T-helper 22 cell (primary cell): ENCODE data around the gene STARD9.
"Not testable (repeated sequence)": the region's sequence is repeated elsewhere in the genome, so short reads cannot be mapped to it uniquely, and the experiment has no call there.

ENCODE experiments used
- DNase-seq: peaks from one replicate; pipeline ENCODE4 v3.0.0-alpha.2; 2020; ENCODE audit warnings: low read depth

STARD9 gene

GRCh38 chr15:42590619-42591237 is 15.3 kb downstream of the STARD9 start:
- no peak for DNase-seq

DNA sequence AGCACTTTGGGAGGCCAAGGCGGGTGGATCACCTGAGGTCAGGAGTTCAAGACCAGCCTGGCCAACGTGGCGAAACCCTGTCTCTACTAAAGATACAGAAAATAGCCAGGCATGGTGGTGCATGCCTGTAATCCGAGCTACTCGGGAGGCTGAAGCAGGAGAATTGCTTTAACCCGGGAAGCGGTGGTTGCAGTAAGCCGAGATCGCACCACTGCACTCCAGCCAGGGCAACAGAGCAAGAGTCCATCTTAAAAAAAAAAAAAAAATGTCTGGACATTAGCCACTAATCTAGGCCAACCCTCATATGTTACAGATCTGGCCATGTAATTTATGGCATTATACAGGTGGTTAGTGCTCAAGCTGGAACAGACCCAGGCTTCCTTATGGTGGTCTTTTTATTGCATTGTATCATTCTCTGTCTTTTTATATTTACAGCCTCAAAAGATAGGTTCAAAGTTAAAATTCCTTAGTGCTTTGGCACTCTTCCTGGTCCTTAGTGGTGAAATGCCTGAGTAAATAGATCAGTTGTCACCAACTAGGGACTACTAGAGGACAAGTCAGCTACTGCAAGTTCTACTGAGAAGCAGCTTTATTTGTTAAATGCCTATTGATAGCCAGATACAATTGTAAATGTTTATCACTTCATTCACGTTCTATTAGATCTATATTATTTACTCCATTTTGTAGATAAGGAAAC is 16.0 kb downstream of the STARD9 start:
- DNase-seq: no peak

DNA sequence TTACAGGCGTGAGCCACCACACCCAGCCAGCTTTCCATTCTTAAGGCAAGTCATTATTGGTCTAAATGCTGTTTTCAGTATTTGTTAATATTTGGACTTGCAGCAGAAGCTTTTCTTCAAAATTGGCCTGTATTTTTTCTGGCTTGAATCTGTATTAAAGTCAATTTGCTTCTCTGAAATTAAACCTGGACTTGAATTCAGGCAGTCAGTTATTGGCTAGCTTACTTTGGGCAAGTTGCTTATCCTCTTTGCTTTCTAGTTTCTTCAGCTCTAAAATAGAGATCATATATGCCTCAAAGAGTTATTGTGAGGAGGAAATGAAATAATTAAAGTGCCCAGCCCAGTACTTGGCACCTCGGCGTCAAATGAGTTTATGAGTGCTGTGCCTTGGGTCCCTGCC is 17.3 kb downstream of the STARD9 start:
- no peak for DNase-seq

DNA sequence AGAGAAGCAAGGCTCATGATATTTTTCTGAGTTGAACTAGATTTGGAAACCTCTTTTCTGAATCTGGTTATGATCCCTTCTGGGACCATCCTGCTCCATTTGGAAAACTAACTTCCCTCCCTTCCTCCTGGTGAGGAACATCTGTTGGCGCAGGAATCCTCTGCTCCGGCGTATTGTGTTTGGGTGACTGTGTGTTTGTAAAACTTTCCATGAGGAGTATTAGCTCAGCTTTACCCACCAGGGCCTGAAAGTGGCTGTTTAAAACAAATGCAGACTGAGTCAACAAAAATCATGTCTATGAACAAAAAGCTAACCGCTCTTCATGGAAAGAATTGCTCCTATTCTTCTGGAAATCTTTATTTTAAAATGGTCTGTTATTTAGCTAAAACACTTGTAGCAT is 17.7 kb downstream of the STARD9 start:
- no peak for DNase-seq

- DNase-seq: no peak
Measured at GRCh38 chr15:42594095-42594494, 18.7 kb downstream of the STARD9 start.

DNA sequence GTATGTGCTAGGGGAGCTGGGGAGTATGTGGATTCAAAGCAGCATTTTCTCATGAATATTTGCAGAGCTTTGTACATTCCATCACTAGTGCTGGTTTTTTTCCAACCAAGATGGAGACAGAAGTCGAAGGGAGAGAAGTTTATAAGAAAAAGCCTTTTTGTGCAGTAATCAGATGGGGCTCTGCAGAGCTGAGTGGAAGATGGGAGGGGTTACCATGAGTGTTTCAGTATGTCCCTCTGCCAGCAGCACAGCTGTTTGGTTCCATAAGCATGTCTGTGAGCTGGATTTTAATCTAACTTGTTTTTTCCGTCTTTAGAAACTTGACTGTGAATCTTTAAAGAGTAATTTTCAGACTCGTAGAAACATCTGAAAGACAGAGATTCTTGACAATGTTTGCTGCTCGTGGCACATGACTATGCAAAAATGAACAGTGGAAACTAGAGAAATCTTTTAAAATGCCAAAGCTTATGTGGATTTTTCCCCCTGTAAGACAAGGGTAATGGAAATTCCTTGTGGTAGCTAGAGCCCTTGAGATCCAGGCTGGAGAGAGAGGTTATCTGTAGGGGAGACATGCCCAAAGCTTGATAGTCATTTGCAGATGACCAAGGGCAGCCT is 20.3 kb downstream of the STARD9 start:
- no peak for DNase-seq

DNA sequence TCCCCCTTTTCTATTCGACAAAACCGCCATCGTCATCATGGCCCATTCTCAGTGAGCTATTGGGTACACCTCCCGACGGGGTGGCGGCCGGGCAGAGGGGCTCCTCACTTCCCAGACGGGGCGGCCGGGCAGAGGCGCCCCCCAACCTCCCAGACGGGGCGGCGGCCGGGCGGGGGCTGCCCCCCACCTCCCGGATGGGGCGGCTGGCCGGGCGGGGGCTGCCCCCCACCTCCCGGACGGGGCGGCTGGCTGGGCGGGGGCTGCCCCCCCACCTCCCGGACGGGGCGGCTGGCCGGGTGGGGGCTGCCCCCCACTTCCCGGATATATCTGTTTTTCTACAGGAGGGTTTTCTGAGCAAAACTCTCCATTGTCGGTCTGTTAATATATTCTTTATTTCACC is 25.9 kb downstream of the STARD9 start:
- DNase-seq: not testable (repeated sequence)

- no peak for DNase-seq
Measured at GRCh38 chr15:42602501-42602900, 27.1 kb downstream of the STARD9 start.

- no peak for DNase-seq
Measured at GRCh38 chr15:42603978-42604377, 28.6 kb downstream of the STARD9 start.

DNA sequence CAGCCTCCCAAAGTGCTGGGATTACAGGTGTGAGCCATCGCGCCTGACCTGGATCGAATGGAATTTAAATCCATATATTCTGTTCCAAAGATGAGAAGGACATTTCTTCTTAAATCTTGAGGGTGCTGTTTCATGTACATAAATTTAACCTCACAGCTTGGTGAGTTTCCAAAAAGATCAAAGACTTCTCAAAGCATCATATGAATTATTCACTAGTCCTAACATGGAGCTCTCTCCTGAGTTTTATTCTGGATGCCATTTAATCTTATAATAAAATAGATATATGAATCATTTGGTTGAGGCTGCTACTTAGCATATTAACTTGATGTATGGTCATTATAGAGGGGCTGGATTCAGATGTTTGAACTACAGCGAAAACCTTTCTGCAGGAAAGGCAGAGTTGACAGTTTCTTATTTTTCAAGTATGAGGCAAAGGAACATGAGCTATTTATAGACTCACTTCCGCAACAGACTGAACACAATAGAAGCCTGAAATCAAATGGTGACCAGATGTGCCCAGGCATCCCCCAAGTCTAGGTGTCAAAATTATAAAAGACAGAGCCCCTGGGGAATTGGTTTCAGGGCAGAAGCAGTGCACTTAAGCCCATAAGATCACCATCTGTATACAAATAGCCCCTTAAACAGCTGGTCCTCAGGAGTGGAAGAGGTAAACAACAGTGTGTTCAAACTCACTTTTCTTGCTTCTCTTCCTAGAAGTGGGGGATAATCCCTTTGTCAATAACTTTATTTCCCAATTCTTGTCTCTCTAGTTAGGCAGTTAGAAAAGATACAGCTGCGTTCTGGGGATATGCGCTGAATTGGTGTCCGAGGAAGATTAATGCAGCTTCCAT is 29.7 kb downstream of the STARD9 start:
- DNase-seq: no peak

- no peak for DNase-seq
Measured at GRCh38 chr15:42605796-42606195, 30.4 kb downstream of the STARD9 start.

DNA sequence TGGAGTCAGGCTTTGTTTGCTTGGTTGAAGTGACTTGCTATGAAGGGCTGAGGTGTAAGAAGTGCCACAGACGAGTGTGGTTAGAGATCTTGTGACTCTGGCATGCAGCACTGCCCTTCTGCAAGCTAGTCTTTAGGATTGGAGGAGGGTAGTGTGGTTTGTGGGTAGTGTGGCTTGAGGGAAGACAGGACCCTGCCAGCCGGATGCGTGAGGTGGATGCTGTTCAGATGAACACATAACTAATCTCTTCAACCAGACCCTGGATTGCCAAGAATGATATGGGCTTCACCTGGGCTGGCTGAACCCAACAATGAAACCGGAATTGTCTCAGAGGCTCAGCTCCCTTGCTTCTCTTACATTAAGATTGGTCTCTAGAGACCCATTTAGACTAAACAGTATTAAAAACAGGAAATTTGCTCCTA is 32.7 kb downstream of the STARD9 start:
- peak; percentile 10 for DNase-seq

DNA sequence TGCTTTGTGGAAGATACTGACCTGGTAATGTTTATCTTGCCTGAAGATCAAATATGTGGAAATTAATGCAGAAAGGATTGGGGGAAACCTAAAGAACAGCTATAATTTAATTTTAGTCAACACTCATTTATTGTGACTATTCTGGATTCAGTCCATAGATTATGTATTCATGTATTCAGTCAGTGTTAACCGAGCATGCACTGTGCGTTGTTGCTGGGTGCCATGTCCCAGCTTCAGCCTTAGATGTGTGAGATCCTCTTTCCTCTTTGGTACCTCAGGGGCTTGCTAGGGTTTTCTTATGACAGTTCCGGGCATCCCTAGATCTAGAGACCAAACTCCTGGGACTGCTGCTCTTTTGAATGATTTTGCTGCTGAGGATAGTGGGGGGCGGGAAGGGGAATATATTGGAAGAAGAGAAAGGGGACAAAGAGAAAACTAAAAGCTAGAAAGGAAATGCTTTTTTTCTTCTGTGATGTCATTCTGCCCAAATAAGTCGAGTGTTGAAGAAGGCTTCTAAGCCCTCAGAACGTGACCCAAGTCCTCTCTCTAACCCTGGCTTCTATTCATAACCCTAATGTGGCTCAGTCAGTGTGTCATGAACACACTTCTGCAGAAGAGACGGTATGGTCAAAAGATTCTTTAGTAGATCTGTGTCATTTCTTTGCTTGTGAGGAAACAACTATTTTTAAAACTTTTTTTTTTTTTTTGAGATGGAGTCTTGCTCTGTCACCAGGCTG is 33.5 kb downstream of the STARD9 start:
- no peak for DNase-seq

DNA sequence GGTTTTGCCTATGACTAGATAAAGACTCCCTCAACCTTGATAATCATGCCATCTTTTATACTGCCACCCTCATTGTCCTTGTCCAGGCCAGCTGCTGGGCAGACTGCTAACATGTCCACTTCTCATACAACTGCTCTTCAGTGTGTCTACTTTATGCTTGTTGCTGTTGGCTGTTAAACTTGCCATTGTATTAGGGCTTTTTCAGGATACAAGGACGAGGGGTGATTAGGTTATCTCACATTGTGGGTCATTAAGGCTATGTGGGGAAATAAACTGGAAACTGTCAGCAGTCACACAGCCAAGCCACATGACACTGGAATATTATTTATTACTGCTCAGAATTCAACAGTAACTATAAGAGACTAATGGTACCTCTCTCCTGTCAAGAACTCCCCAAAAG is 36.1 kb downstream of the STARD9 start:
- no peak for DNase-seq

DNA sequence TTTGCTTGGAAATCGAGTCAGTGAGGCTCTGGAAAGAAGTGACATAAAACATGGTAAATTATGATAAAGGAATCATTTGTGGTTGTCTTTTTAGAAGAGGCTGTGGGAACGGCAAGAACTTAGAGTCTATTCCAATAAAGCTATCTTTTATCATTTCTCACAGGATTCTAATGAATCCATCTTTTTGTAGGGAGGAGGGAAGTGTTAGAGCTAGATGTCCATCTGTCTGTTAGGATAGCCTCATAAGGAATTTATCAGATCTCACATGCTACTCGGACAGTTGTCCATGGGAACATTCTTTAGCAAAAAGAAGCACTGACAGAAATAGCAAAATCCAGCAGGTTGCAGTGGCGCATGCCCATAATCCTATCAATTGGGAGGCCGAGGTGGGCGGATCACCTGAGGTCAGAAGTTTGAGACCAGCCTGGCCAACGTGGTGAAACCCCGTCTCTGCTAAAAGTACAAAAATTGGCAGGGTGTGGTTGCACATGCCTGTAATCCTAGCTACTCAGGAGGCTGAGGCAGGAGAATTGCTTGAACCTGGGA is 37.0 kb downstream of the STARD9 start:
- DNase-seq: no peak

DNA sequence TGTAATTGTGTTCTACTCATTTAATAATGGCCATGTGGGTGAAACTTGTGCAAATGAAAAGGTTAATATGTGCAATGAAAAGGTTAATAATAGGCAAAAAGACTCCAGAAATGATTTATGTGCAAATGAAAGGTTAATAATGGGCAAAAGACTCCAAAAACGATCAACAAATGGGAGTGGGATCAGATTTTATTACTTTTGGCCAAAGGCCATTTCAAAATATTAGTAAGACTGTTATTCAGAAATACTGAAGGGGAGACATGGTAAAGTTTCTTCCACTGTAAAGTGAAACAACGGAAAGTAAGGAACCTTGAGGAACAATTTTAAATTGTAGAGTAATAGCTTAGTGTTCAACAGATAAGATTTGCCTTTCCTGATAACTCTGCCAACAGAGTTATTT is 40.7 kb downstream of the STARD9 start:
- DNase-seq: no peak

DNA sequence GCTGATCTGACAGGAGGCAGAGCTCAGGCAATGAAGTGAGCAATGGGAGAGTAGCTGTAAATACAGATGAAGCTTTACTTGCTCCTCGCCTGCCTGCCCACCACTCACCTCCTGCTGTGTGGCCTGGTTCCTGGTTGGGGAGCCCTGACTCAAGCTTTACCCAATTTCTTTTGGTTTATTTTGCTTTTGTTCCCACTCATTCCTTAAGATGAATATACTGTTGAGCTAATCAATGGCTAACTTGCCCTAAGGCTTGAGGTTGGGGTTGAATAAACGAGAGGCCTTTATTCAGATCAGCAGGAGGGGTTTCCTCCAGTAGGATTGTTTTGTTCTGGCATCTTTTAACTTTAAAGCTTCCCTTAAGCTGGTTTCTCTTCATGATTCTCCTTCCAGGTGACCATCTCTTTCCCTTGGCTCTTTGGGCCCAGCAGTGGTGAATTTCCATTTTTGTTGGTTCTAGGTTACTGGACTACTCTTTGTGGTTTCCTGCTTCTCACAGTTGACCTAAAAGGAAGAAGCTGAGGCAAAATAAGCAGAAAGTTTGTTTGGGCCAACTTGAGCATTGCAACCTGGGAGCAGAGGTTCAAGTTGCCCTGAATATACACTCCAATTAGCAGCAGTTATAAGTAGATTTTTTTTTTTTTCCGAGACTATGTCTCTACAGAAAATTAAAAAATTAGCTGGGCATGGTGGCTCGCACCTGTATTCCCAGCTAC is 44.4 kb downstream of the STARD9 start:
- DNase-seq: no peak

GRCh38 chr15:42621386-42621785 is 46.0 kb downstream of the STARD9 start:
- no peak for DNase-seq

- DNase-seq: no peak
Measured at GRCh38 chr15:42621996-42622925, 46.9 kb downstream of the STARD9 start.

- DNase-seq: no peak
Measured at GRCh38 chr15:42623951-42624350, 48.5 kb downstream of the STARD9 start.
